ENCODE measurements around the gene FOXN3.
"Not testable (repeated sequence)": the region's sequence is repeated elsewhere in the genome, so short reads cannot be mapped to it uniquely, and the experiment has no call there.

Gene FOXN3

DNA sequence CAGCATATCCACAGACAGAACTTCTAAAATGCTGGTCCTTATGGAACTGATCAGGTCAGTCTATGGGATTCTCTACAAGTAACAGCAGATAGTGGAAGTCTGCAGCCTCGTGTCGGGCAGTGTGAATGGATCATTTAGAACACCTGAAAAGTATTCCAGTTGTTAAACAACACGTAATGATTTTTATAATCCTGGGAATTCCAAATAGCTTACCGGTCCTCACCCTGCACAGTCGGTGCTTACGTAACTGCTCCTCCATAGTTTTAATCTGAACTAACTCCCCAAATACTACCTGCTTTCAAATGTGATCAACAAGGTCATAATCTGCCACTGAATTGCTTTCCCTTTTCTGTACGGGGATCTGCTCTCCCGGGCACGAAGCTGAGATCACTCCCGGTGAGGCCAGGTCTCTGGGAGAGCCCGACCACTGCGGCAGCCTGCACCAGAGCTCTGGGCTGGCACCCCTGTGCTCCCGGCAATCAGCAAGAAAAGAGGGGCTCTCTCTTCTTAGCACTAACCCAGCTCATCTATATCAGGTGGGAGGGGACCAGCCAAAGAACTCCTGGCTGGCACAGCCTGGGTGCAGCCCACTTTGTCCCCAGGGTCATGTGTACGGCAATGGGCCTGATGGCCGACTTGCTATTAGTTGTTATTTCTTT is 157.0 kb downstream of the FOXN3 start:
- DNase-seq (ENCODE audit: extremely low spot score, insufficient read length, low read depth) (no peak), FAIRE-seq (no peak)

DNA sequence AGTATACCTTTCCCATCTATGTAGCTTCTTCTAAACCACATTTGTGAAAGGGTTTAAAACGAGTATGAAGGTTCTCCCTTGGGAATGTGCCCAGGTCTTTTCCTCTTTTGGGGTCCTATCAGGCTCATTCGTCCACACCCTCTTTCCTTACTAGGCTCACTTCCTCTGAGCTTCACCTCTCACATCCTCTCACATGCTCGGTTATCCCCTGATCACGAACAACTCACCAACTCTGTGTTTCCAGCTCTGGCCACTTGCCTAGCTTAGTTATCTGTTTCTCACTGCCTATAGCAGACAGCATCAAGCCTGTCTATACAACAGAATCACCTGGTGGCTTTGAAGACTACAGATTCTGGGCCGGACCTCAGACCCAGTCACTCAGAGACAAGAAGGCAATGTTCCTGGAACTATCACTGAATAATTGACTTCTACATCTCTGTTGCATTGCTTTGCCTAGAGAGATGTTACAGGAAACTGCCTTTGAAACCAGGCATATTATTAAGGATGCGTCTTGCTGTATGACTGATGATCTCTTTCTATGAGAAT is 158.2 kb downstream of the FOXN3 start:
- no peak for DNase-seq (ENCODE audit: extremely low spot score, insufficient read length, low read depth)

DNA sequence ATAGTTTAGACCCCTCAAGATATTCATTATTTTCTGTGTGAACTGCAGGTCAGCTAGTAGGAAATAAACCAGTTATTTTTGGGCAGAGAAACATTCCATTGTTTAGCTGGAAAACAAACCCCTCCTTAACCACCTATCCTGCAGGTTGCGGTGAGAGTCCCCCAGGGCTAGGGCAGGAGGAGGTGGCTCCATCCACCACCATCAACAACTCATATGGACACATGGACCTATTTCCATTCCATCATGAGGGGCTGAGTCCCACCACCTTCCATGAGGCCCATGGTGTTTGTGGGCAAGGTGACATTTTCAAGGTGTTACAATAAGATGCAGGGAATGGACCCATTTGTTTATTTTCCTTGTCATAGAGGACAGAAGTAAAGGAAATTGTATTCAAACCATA is 160.1 kb downstream of the FOXN3 start:
- DNase-seq (ENCODE audit: extremely low spot score, insufficient read length, low read depth) = no peak
- FAIRE-seq = no peak

More for the DNA sequence above, 158.2 kb downstream of the FOXN3 start:
- peak; percentile 63 for FAIRE-seq

DNA sequence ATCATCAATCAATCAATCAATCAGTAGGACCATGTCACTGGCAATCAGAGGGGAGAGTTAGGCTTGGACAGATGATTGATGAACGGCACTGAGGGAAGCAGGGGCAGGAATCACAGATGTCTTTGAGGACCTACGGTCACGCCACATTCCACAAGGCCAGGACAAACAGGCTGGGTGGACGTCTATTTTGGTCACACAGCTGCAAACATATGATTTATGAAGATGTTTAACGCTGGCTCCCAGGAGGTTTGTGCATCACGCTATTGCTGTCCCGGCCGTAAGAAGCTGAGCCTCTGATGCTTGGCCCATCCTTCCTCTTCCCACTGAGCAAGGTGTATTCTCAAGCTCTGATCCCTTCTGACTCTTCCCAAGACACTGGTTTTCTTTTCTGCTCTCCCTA is 160.8 kb downstream of the FOXN3 start:
- DNase-seq (ENCODE audit: extremely low spot score, insufficient read length, low read depth) = no peak
- no peak for FAIRE-seq

DNA sequence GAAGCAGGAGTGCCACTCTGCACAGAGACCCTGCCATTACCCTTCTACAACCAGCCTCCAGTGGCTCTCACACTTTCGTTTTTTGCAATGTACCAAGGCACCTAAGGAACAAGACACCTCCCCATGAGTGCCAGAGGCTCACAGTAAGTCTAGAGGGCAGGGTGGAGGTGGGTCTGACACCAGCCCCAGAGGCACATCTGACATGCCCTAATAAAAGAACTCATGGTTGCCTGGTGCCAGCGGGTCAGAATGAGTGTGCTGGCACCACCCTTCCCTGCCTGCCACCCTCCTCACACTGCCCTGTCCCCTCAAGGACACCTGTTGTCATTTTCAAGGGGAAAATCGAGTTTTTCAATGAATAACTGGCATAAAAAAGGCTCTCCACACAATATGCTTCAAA is 161.2 kb downstream of the FOXN3 start:
- DNase-seq (ENCODE audit: extremely low spot score, insufficient read length, low read depth) = no peak
- no peak for FAIRE-seq

DNA sequence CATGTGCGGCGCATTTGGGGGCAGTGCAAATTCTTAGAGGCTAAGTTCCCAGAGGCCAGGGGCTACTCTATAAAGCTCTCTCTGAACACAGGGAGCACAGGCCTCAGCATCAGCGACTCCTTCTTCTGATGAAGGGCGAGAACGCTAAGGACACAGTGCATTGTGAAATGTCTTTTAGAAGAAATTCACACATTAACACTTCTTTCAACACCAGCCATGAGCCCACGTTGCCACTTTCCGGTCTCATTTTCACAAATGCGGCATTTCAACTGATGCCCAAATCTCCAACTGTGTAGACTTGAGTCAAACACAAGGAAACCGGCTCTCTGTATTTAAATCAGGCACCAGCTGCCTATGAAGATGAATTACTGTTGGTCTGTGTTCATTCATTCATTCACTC is 162.0 kb downstream of the FOXN3 start:
- DNase-seq (ENCODE audit: extremely low spot score, insufficient read length, low read depth) (no peak), FAIRE-seq (no peak)

DNA sequence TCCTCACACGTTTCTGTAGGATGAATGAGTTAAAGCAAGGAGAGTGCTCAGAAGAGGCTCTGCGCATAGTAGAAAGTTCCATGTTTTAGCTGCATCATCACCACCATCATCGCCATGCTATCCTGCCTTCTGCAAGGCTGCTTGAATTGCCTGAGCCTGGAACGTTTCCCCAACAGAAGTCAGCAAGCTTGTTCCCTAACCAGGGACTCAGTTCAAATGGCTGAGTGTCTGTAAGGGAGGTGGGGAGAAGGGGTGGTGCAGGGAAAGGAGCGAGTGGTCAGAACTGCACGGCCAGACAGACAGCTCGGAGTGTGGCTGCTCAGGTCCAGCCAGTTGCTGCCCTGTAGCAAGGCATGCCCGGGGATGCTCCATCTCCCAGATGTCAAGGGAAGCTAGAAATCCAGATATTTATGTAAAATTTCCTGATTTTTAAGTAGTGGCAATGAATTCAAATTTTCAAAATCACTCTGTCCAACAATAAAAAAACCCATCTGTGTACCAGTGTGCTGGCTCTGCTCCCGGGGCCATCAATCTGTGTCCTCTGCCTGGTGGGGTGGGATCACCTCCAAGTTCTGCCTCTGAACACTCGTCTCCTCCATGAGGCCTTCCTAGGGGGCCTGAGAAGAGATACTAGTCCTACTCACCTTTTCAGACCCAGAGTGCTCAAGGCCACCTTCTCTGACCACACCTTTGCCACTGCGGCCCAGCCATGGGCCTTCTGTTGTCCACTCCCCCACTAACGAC is 162.7 kb downstream of the FOXN3 start:
- FAIRE-seq (no peak), DNase-seq (ENCODE audit: extremely low spot score, insufficient read length, low read depth) (no peak)

DNA sequence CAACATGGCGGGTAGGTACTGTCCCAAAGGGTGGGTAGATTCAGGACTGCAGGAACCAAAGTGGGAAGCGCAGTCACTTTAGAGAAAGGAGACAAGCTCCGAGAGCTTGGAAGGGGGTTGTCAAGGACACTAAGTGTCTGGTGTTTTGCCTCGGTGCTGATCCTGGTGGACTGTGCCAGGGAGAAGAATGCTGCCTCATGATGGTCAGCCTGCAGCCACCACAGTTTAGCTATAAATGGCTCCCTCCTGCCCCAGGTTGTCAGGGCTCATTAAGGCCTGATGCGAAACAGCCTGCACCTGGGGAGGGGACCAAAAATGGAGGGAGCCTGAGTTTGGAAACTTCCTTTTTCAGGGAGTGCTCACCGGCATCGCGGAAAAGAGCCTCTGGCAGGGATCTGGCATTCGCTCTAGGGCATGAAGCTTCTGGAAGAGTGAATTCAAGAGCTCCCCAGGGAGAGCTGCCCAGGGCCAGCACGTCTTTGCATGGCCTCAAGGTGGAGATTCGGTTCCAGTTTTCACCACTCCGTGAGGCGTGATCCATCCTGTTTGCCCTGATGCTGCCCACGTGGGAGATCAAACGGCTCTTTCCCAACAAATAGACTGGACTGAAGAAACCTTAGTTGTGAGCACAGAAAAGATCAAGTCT is 164.0 kb downstream of the FOXN3 start:
- no peak for FAIRE-seq
- no peak for DNase-seq (ENCODE audit: extremely low spot score, insufficient read length, low read depth)

DNA sequence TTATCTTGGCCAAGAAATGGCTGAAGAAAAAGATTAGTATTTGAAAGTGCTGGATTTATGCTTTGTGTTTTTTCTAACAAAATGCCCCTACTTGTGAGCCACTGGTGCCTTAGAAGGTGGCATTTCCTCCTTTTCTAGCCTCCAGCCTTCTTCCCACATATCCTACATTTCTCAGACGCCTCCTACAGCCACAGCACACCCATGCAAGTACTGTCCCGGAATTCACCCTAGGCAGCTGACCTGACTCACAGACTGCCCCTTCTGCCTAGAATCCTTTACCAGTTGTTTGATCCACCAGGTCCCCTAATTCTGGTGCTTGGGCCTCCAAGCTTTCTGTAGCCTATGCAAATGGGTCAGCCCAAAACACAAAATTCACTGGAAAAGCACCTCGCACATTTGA is 166.0 kb downstream of the FOXN3 start:
- FAIRE-seq = no peak
- DNase-seq (ENCODE audit: extremely low spot score, insufficient read length, low read depth) = no peak

DNA sequence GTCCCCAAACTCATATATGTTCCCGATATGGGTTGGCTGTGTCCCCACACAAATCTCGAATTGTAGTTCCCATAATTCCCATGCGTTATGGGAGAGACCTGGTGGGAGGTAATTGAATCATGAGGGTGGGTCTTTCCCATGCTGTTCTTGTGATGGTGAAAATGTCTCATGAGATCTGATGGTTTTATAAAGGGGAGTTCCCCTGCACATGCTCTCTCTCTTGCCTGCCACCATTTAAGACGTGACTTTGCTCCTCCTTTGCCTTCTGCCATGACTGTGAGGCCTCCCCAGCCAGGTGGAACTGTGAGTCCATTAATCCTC is 166.4 kb downstream of the FOXN3 start:
- not testable (repeated sequence) for DNase-seq (ENCODE audit: extremely low spot score, insufficient read length, low read depth); FAIRE-seq

DNA sequence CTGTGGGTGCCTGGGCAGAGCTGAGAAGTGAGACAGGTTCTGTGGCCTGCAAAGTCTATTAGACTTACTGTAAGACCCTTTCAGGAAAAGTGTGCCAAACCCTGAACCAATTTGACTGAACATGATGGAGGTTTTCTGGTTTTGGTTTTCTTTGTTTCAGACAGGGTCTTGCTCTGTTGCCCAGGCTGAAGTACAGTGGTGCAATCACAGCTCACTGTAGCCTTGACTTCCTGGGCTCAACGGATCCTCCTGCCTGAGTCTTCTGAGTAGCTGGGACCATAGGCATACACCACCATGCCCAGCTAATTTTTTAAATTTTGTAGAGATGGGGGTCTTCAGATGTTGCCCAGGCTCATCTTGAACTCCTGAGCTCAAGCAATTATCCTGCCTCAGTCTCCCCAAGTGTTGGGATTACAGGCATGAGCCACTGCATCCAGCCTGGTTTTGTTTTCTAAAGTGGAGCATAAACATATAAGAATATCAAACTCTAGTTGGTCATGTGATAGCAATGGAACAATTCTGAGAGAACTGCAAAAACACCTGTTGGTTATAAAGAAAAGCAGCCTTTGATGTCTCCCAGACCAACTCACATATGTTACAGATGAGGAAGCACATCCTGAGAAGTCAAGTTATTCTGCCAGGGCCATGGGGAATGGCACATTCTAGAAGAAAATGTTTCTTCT is 166.9 kb downstream of the FOXN3 start:
- no peak for FAIRE-seq
- no peak for DNase-seq (ENCODE audit: extremely low spot score, insufficient read length, low read depth)

DNA sequence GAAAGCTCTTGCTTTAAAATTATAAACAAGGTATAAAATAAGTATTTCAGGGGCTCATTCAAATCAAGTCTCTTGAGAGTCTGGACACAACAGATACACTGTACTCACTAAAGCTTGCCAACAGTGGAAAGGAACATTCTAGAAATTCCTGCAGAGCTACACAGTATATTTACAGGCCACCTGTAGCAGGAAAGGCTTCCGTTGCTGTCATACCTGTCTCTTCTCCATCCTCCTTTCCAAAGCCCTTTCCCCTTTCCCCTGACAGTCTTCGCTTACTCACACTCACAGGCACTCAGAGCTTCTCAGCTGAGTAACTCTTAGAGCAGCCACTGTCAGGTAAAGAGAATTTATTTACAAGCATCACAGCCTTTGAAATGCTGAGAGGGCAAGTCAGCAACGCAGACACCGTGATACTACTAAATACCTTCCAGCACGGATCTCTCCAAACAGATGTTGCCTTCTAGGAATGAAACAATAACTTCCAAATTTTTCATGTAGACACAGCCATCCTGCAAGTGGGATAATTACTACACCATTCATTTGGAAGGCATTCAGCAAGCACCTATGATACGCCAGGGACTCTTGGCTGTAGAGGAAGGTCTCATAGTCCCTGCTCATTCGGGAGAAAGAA is 167.9 kb downstream of the FOXN3 start:
- FAIRE-seq (no peak), DNase-seq (ENCODE audit: extremely low spot score, insufficient read length, low read depth) (no peak)

DNA sequence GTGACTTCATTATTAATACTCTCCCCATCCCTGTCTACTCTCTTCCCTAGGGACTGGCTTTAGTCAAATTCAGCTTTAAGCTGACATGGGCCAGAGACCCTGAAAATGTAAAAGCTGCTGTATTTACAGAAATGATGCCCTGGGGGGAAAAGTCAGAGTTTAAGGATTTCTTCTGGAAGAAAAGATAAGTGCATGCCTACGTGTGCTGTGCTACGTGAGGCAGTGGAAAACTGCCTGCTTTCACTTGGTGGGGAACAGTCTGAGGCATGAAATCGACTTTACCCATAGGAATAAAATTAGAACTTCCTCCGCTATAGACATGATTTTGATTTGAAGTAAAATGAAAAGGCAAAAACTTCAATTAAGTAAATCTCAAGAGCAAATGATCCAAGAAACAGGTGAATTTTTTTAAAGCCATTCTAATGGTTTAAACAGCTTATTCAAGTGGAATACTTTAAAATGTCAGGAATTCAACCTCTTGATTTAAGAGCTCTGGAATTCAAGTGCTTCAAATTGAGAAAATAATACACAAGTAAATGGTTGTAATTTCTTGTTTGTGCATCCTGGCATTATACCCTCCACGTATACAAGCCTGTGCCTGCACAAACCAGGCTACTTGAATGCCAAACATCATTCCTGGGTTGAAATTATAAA is 168.5 kb downstream of the FOXN3 start:
- DNase-seq (ENCODE audit: extremely low spot score, insufficient read length, low read depth) (no peak), FAIRE-seq (no peak)

DNA sequence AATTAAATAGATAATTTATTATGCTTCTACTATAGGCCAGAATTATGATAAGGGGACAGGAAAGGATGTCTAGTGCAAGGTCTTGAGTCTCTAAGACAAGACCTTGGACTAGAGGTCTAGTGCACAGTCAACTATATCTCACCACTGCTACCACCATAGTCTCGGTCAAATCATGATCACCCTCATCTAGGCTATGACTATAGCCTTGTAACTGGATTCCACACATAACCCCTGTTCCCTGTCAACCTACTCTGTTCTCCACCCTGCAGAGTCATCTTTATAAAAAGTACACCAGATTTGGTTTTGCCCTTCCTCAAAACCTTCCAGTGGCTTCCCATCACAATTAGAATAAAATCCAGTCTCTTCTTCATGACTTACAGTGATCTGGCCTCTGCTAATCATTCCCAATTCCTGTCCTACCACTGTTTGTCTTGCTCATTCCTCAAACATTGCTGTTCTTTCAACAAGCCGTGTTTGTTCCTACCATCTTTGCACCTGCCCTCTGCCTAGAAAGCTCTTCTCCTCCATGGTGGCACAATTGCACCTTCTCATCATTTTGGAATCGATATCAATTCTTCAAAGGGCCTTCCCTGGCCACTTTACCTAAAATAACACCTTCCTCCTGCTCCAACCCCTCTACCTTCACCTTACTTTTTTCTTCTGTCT is 169.4 kb downstream of the FOXN3 start:
- FAIRE-seq (no peak), DNase-seq (ENCODE audit: extremely low spot score, insufficient read length, low read depth) (no peak)

DNA sequence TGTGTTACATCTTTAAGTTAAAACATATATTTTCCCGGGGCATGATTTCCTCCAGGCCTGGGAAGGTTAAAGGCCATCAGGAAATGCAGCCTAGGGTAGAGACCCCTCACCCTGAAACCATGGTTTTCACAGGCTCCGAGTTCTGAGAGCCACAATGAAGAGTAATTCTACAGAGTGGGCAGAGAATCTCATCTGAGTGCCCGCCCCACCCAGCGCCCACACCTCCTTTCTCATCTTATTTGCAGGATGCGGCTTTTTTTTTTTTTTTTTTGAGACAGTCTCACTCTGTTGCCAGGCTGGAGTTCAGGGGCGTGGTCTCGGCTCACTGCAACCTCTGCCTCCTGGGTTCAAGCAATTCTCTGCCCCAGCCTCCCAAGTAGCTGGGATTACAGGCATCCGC is 170.7 kb downstream of the FOXN3 start:
- FAIRE-seq (no peak), DNase-seq (ENCODE audit: extremely low spot score, insufficient read length, low read depth) (no peak)

DNA sequence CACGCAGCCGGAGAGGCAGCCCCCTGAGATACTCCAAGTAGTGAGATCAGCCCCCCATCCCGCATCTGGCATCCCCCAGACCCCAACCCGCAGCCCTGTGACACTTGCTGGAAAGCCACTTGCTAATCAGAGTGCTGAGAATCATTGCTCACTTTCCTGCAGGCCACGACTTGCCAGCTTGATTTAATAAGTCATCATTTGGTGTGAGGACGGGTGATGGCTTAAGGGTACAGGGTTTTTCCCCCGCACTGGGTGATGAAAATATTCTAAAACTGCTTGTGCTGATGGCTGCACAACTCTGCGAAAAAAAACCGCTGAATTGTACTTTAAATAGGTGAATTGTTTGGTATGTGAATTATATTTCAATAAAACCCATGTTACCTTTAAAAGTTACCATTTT is 171.2 kb downstream of the FOXN3 start:
- FAIRE-seq (no peak), DNase-seq (ENCODE audit: extremely low spot score, insufficient read length, low read depth) (no peak)

DNA sequence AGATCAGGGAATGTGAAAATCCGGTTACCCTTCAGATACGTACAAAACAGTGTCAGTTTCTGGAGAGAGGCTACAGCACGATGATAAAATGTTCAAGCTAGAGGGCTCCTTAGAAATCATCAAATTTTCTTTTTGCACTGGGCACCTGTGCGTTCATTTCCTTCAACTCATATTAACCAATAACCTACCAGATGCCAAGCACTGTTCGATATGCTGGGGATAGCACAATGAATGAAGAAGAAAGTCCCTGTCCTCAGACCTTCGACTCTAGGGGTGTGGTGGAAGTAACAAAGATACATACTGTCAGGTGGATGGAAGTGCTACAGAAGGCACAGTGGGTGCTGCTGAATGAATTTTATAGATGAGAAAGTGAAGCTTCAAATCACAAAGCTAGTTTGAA is 172.3 kb downstream of the FOXN3 start:
- FAIRE-seq (no peak), DNase-seq (ENCODE audit: extremely low spot score, insufficient read length, low read depth) (no peak)

DNA sequence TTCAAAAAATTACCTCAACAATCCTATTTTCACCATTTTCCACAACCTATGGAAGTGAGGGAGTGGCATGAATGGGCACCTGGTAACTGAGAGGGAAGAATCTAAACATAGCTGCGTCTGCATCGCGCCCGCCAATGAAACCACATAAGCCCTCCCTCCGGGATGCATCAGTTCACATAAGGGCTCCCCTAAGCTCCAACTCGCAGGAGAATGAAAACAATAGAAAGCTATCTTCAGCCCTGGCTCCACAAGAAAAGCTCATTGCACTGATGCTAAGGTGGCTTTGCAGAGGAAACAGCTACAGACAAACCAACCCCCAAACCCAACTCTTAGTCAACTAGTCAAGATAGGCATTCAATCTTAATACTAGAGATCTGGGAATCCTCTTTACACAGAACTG is 173.3 kb downstream of the FOXN3 start:
- DNase-seq (ENCODE audit: extremely low spot score, insufficient read length, low read depth) = no peak
- FAIRE-seq = no peak

DNA sequence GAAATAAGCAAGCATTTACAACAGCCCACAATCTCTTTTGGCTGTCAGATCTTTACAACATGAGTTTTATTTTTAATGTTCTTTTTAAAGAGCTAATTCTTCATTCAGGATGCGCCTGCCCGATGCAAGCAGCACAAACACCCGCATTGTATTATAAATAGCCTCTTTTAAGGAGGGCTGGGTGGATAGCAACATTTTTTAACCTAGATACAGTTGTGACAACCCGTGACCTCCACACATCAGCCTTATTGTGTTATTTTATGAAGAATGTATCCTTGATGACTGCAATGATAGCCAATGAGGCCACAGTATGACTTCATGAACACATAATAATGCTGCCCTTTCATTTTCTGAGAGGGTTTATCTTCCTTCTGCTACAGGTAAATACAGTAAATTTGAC is 173.7 kb downstream of the FOXN3 start:
- FAIRE-seq = no peak
- DNase-seq (ENCODE audit: extremely low spot score, insufficient read length, low read depth) = no peak
